SU-DHL-6 (cell line): ENCODE measurements around the gene GSTO1.

ENCODE experiments used
- CTCF ChIP-seq: fragments of 200-600 bp; sonication (generic); IDR thresholded peaks from one replicate; pipeline ENCODE4 v1.5.1; 2017; ENCODE audit warnings: antibody characterized with exemption, mild to moderate bottlenecking, low read length, moderate library complexity; ENCODE audit not compliant: insufficient read depth, poor library complexity, severe bottlenecking
- EZH2phosphoT487 ChIP-seq: fragments of 200-600 bp; sonication (generic), shearing (Covaris generic); conservative IDR thresholded peaks from 2 replicates; pipeline ENCODE4 v1.6.1; 2018; ENCODE audit warnings: mild to moderate bottlenecking, antibody characterized with exemption, low read length, moderate library complexity, mixed read lengths

GRCh38 chr10:104296687-104297436 lies 42.2 kb downstream of the GSTO1 start:
- TF ChIP-seq CTCF (no peak), EZH2phosphoT487 (no peak)
